Suprapubic skin (tissue), 4 donors: ENCODE results near the gene SNAPC4. TPM values are rescaled to one million over a fixed set of nuclear protein-coding genes. Genes with fewer than 3 reads are reported as not detected.
"Not testable (repeated sequence)": the region's sequence is repeated elsewhere in the genome, so short reads cannot be mapped to it uniquely, and the experiment has no call there.

Source experiments
- DNase-seq, 2 donors: peaks; one replicate each; pipeline ENCODE4 v3.0.0-alpha.2; 2019; ENCODE audit warnings: low spot score in 2 of 2
- H3K27ac ChIP-seq: fragments of 200-600 bp; sonication (generic); one replicate; pipeline ENCODE4 v1.5.1; 2019
- H3K27me3 ChIP-seq: fragments of 200-600 bp; sonication (generic); one replicate; pipeline ENCODE4 v1.5.1; 2019
- H3K36me3 ChIP-seq: fragments of 200-600 bp; sonication (generic); one replicate; pipeline ENCODE4 v1.5.1; 2019
- H3K4me1 ChIP-seq: fragments of 200-600 bp; sonication (generic); one replicate; pipeline ENCODE4 v1.5.1; 2019
- H3K4me3 ChIP-seq: fragments of 200-600 bp; sonication (generic); one replicate; pipeline ENCODE4 v1.5.1; 2019; ENCODE audit warnings: mild to moderate bottlenecking
- H3K9me3 ChIP-seq: fragments of 200-600 bp; sonication (generic); one replicate; pipeline ENCODE4 v1.5.1; 2019
- EP300 ChIP-seq: sonication (generic); formaldehyde crosslinking; IDR thresholded peaks from one replicate; pipeline ENCODE4 v1.6.1; 2017; ENCODE audit warnings: antibody characterized with exemption
- POLR2A ChIP-seq, 2 donors: fragments of 450-650 bp; IDR thresholded peaks; one replicate each; pipeline ENCODE4 v1.6.1; 2017; ENCODE audit warnings: antibody characterized with exemption in 2 of 2, mild to moderate bottlenecking in 2 of 2, moderate library complexity in 2 of 2
- POLR2AphosphoS5 ChIP-seq, 3 donors: sonication (generic); formaldehyde crosslinking; IDR thresholded peaks; one replicate each; pipeline ENCODE4 v1.6.1; 2017; ENCODE audit warnings: antibody characterized with exemption in 3 of 3
- WGBS: methylation state at CpG from one replicate; pipeline ENCODE4 v1.1.5; 2018; 5-methylcytosine and 5-hydroxymethylcytosine counted together
- total RNA-seq, 4 donors: library from RNA; depleted of rRNA; stranded (reverse); fragments of >200 nt; gene quantifications; one replicate each; pipeline ENCODE4 v1.1.0, GENCODE V29; 2016
- TF ChIP-seq, protein P1 (sequence below), 2 donors: fragments of 200-600 bp in 1 of 2; fragments of 450-650 bp in 1 of 2; sonication (generic) in 1 of 2; IDR thresholded peaks; one replicate each; pipeline ENCODE4 v1.5.1; 2016 to 2019; ENCODE audit warnings: antibody characterized with exemption in 2 of 2, mild to moderate bottlenecking in 1 of 2, moderate library complexity in 1 of 2

Gene SNAPC4
- total RNA-seq, 4 donors from 2014 or later, result 6.1 to 11.1 (median 9.8) TPM

- Histone ChIP-seq H3K4me3 (no peak overlapping the region), H3K27ac (no peak overlapping the region), H3K27me3 (no peaks in the 10 kb centered on the region), H3K4me1 (peaks cover 8% of the 10 kb centered on the region), H3K9me3 (no peaks in the 10 kb centered on the region), H3K36me3 (peaks cover 19% of the 10 kb centered on the region)
- no peak for DNase-seq
- TF ChIP-seq EP300 (no peak), POLR2A (IDR thresholded peaks at IDR 0.05) (no peak), POLR2AphosphoS5 (IDR thresholded peaks at IDR 0.05) (no peak)
- TF ChIP-seq, protein P1, sequence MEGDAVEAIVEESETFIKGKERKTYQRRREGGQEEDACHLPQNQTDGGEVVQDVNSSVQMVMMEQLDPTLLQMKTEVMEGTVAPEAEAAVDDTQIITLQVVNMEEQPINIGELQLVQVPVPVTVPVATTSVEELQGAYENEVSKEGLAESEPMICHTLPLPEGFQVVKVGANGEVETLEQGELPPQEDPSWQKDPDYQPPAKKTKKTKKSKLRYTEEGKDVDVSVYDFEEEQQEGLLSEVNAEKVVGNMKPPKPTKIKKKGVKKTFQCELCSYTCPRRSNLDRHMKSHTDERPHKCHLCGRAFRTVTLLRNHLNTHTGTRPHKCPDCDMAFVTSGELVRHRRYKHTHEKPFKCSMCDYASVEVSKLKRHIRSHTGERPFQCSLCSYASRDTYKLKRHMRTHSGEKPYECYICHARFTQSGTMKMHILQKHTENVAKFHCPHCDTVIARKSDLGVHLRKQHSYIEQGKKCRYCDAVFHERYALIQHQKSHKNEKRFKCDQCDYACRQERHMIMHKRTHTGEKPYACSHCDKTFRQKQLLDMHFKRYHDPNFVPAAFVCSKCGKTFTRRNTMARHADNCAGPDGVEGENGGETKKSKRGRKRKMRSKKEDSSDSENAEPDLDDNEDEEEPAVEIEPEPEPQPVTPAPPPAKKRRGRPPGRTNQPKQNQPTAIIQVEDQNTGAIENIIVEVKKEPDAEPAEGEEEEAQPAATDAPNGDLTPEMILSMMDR (IDR thresholded peaks at IDR 0.05), result no peak
- 29% methylated on average over 10 of the region's 17 CpGs for WGBS
Observed at GRCh38 chr9:136354592-136355085, 45.3 kb downstream of the SNAPC4 start.

- Histone ChIP-seq H3K9me3 (no peaks in the 10 kb centered on the region), H3K27ac (no peak overlapping the region), H3K27me3 (no peaks in the 10 kb centered on the region), H3K4me3 (no peak overlapping the region), H3K36me3 (peaks cover 22% of the 10 kb centered on the region), H3K4me1 (peaks cover 8% of the 10 kb centered on the region)
- 60% methylated on average over 5 of the region's 13 CpGs for WGBS
- TF ChIP-seq, protein P1 (IDR thresholded peaks at IDR 0.05), result no peak
- TF ChIP-seq POLR2A (IDR thresholded peaks at IDR 0.05) (no peak), EP300 (no peak), POLR2AphosphoS5 (IDR thresholded peaks at IDR 0.05) (no peak)
- DNase-seq, result no peak
Observed at GRCh38 chr9:136353757-136354488, 46.0 kb downstream of the SNAPC4 start.

- Histone ChIP-seq H3K4me3 (no peak overlapping the region), H3K4me1 (peaks cover 8% of the 10 kb centered on the region), H3K36me3 (peaks cover 20% of the 10 kb centered on the region), H3K27me3 (no peaks in the 10 kb centered on the region), H3K27ac (no peak overlapping the region), H3K9me3 (no peaks in the 10 kb centered on the region)
- no peak for TF ChIP-seq POLR2A (IDR thresholded peaks at IDR 0.05)
- 75% methylated on average over 3 of the region's 11 CpGs for WGBS
- no peak for DNase-seq
Observed at GRCh38 chr9:136353088-136353487, 46.9 kb downstream of the SNAPC4 start.

DNA sequence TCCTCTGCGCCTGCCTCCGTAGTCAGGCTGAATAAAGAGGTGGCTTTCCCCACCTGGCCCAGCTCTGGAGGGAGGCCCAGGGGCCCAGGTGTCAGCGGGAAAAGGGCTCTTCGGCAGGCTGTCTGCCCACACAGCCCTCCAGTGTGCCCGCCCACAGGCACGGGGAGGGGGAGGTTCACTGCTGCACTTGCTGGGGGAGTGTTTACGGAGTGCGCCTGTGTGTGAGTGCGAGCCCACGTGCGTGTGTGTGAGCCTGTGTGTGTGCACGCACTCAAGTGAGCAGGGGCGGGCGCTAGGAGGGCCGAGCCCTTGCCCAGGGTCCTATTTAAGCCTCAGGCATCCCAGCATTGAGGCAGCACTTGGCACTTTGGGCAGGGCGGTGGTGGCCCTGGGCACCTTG, 47.3 kb downstream of the SNAPC4 start:
- Histone ChIP-seq H3K27ac (no peak overlapping the region), H3K27me3 (no peaks in the 10 kb centered on the region), H3K36me3 (peaks cover 16% of the 10 kb centered on the region), H3K4me1 (peaks cover 8% of the 10 kb centered on the region), H3K4me3 (no peak overlapping the region), H3K9me3 (no peaks in the 10 kb centered on the region)
- TF ChIP-seq POLR2A (IDR thresholded peaks at IDR 0.05) (no peak), EP300 (no peak), POLR2AphosphoS5 (IDR thresholded peaks at IDR 0.05) (no peak)
- TF ChIP-seq, protein P1 (IDR thresholded peaks at IDR 0.05), result no peak
- WGBS, result 77% methylated on average over 12 of the region's 16 CpGs
- DNase-seq, result no peak

- not testable (repeated sequence) for H3K36me3 ChIP-seq, H3K9me3 ChIP-seq, H3K4me1 ChIP-seq, H3K27me3 ChIP-seq, H3K27ac ChIP-seq, DNase-seq, H3K4me3 ChIP-seq
- WGBS, result 85% methylated on average over 5 of the region's 24 CpGs
Observed at GRCh38 chr9:136351868-136352267, 48.1 kb downstream of the SNAPC4 start.

- H3K4me3 ChIP-seq, result no peak overlapping the region
- no peak for DNase-seq
- WGBS, result 100% methylated on average over 2 of the region's 11 CpGs
- H3K9me3 ChIP-seq, result no peaks in the 10 kb centered on the region
- TF ChIP-seq POLR2A (IDR thresholded peaks at IDR 0.05) (no peak), POLR2AphosphoS5 (IDR thresholded peaks at IDR 0.05) (no peak), EP300 (no peak)
- TF ChIP-seq, protein P1 (IDR thresholded peaks at IDR 0.05), result no peak
- no peaks in the 10 kb centered on the region for H3K27me3 ChIP-seq
- peaks cover 7% of the 10 kb centered on the region for H3K36me3 ChIP-seq
- peaks cover 13% of the 10 kb centered on the region for H3K4me1 ChIP-seq
- H3K27ac ChIP-seq, result no peak overlapping the region
Observed at GRCh38 chr9:136351252-136351800, 48.6 kb downstream of the SNAPC4 start.
